HG03378 (cell line): ENCODE data around the gene CROCC2.
"Not testable (repeated sequence)": the region's sequence is repeated elsewhere in the genome, so short reads cannot be mapped to it uniquely, and the experiment has no call there.

ENCODE experiments used
- ATAC-seq: cut with Tn5 transposase; IDR thresholded peaks from one replicate; pipeline ENCODE4 v1.9.1; 2021; ENCODE audit warnings: mild to moderate bottlenecking, moderate library complexity; ENCODE audit not compliant: unreplicated experiment

CROCC2 gene

GRCh38 chr2:240964704-240965295 is 58.7 kb downstream of the CROCC2 start:
- no peak for ATAC-seq

GRCh38 chr2:240965296-240965904 is 59.3 kb downstream of the CROCC2 start:
- no peak for ATAC-seq

- ATAC-seq: no peak
These were observed 59.8 kb downstream of the CROCC2 start for GRCh38 chr2:240965905-240966456.

- ATAC-seq: no peak
These were observed 60.3 kb downstream of the CROCC2 start for GRCh38 chr2:240966457-240966905.

- ATAC-seq: no peak
These were observed 61.0 kb downstream of the CROCC2 start for GRCh38 chr2:240966906-240967680.

GRCh38 chr2:240967681-240968621 is 61.8 kb downstream of the CROCC2 start:
- no peak for ATAC-seq

GRCh38 chr2:240968731-240969624 is 62.8 kb downstream of the CROCC2 start:
- ATAC-seq: no peak

GRCh38 chr2:240970104-240970503 is 64.0 kb downstream of the CROCC2 start:
- no peak for ATAC-seq

GRCh38 chr2:240970816-240971215 is 64.7 kb downstream of the CROCC2 start:
- no peak for ATAC-seq

- no peak for ATAC-seq
These were observed 66.1 kb downstream of the CROCC2 start for GRCh38 chr2:240972201-240972600.

GRCh38 chr2:240972636-240973521 is 66.7 kb downstream of the CROCC2 start:
- no peak for ATAC-seq

GRCh38 chr2:240974771-240975572 is 68.8 kb downstream of the CROCC2 start:
- no peak for ATAC-seq

GRCh38 chr2:240975903-240976302 is 69.8 kb downstream of the CROCC2 start:
- ATAC-seq: not testable (repeated sequence)

- no peak for ATAC-seq
These were observed 75.1 kb downstream of the CROCC2 start for GRCh38 chr2:240981280-240981679.

GRCh38 chr2:240981871-240982800 is 76.0 kb downstream of the CROCC2 start:
- ATAC-seq: no peak

GRCh38 chr2:240982821-240983281 is 76.7 kb downstream of the CROCC2 start:
- no peak for ATAC-seq
